Activated gamma-delta T cell (primary cell): Measurements from ENCODE around the gene UBE2J2.

Experiments used
- DNase-seq: peaks from one replicate; lab custom pipeline; 2025; lab: John Stamatoyannopoulos, UW

Gene UBE2J2

DNA sequence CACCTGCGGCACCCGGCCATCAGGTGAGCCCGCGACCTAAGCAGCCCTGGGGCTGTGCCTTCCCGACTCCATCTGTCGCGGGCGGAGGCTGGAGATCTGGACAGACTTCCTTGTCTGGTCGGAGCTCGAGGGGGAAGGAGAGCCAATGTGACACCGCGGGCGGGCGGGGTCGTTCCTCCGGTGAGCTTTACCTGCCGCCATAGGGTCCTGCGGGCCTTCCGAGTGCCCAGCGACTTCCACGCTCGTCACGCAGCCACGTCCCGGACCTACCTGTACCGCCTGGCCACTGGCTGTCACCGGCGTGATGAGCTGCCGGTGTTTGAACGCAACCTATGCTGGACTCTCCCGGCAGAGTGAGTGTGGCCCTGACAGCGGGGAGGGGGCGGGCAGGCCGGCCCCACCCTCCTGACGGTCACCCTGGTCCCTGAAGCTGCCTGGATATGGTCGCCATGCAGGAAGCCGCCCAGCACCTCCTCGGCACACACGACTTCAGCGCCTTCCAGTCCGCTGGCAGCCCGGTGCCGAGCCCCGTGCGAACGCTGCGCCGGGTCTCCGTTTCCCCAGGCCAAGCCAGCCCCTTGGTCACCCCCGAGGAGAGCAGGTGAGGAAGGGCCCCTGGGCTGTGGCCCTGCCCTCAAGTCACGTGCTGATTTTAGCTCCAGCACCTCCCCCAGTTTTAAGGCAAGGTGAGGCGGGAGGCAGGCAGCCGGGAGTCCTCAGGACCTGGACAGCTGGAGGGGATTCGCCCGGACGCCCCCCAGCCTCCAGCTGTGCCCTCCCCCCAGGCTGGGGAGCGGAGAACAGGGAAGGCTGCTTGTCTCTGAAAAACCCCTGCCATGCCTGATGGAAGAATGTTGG lies 35.8 kb upstream of the UBE2J2 start:
- no peak for DNase-seq

DNA sequence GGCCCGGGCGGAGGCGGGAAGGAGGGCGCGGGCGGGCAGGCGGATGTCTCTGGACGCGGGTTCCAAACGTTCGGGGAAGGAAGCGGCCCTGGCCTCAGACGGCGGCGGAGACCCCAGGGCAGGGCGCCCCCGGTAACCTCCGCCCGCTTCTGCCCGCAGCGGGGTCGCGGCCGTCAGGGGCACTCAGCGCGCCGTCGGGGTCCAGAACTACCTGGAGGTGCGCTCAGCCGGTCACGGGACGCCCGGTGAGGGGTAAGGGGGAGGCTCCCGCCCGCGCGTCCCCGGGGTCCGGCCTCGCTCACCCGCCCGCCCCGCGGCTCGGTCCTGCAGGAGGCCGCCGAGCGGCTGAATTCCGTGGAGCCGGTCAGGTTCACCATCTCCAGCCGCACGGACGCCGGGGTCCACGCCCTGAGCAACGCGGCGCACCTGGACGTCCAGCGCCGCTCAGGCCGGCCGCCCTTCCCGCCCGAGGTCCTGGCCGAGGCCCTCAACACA lies 35.1 kb upstream of the UBE2J2 start:
- DNase-seq = no peak

- peak; percentile 88 for DNase-seq
Measured at GRCh38 chr1:1307923-1308755, 34.5 kb upstream of the UBE2J2 start, which contains the start of the genes ACAP3 and PUSL1. Gene ACAP3, minus strand, starts transcription at chr1:1307930. Its CDS starts 115 bp downstream, at chr1:1307815. Gene PUSL1, plus strand, starts transcription at chr1:1308597. Its CDS starts 47 bp downstream, at chr1:1308644.

DNA sequence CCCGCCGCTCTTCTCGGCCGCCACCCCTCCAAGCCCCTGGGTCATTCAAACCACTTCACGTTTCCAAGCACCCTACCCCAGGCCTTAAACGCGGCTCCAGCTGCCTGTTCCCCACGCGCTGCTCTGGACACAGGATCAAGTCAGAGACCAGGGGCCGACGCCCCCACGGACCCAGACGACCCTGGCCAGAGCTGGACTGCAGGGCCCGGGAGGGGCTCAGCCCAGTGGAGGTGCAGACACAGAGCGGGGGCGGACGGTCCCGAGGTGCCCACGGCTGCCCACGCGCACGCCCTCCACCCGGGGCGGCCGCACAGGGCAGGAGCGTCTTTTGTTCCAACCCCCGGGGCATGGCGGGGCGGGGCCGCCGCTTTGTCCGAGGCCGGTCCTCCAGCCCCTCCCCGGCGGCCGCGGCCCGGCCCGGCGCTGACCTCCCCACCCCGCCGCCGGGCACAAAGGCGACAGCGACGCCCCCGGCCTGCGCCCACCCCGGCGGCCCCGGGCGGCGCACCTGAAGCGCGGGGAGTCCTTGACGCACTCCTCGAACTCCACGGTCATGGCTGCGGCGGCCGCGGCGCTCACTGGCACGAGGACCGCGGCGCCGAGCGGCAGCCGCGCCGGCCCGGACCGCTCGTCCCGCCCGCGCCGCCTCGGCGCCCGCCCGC lies 33.7 kb upstream of the UBE2J2 start:
- DNase-seq = no peak

DNA sequence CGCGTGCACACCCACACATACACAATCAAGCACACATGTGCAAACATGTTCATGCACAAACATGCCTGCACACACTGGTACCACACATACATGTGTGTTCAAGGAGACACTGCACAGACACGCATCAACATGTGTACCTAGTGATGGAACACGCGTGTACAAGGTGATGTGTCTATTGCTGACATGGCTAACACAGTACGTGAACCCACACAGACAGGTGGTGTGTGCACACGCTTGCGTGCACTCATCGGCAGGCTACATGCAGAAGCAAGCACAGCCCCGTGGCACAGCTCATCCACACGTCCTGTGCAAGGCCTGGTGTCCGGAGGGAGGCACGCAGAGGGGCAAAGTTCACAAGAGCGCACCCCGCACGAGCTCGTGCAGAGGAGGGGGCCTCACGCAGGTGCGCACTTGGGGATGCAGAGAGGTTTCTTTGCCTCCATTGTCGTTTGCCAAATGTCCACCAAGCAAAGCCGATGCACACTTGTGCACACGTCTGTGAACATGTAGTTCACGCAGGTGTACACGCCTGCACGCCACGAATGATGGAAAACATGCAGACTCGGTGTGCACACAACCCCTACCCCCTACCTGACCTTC lies 33.1 kb upstream of the UBE2J2 start:
- no peak for DNase-seq

DNA sequence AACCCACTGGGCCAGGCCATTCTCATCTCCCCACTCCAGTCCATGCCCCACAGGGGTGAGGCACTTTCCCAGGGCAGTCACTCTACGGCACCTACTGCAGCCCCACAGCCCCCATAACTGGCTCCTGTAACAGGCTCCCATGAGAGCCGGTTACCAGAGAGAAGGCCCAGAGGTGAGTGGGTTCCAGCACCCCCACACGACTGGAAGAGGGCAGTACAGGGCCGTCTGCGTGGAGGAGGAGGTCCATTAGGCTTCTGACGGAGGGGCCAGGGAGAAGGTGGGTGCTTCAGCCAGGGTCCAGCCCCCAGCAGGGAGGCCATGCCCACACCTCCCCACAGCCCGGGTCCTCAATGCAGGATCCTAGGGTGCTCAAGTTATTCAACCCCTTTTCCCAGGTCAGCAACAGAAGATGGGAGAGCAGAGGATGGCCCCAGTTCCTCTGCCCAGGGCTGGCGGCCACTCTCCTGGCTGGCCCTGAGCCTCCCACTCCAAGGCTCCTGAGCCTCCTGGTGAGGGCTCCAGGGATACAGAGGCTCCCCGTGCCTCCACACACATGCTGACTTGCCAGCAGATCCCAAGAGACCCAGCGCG lies 32.5 kb upstream of the UBE2J2 start:
- DNase-seq = no peak

DNA sequence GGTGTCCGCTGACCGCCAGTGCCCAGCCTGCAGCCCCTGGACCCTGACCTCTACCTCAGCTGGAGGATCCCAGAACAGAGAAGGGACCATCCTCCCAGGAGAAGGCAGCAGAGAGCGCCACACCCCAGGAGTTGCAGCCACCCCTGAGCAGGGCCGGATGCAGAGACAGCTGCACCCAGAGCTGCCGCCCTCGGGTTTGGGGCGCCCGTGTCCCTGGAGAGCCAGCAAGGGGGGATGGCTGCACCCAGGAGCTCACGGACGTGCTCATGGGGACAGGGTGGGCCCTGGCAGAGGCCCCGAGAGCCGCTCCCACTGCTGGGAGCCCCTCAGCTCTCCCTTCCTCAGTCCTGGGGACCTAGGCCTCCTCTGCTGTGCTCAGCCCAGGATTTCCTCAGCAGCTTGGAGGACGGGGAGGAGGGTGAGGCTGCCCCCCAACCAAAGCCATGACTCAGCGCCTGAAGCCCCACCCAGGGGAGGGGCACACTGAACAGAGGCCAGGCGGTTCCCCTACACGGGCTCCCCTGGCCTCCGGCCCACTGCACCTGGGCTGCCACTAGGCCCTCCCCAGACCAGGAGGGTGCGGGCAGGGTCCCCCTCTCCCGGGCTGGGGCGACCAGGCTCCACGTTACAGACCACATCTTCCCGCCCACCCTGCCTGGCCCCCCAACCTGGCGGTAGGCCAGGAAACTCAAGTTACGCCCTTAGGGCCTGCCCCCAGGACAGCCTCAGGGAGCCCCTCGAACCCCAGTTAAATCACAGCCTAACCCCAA lies 31.8 kb upstream of the UBE2J2 start:
- DNase-seq = peak; percentile 31

- DNase-seq = no peak
Measured at GRCh38 chr1:1304331-1305299, 31.0 kb upstream of the UBE2J2 start.

DNA sequence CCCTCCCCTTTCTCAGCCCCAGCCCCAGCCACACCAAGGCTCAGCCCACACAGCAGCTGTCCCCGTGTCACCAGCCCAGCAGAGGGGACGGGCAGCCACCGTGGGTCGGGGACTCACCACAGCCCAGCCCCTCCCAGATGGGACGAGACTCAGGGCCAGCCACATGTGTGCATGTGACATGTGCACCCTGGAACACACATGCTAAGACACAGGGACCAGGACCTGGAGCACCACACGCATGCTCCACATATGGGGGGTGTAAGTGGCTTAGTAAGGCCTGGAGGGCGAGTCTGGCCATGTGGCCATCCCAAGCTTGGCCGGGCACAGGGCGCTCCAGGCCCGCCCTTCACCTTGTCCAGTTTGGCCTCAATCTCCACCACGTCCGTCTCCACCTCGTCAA lies 30.1 kb upstream of the UBE2J2 start:
- DNase-seq = no peak

GRCh38 chr1:1302951-1303509 lies 29.4 kb upstream of the UBE2J2 start:
- no peak for DNase-seq

- DNase-seq = no peak
Measured at GRCh38 chr1:1302006-1302430, 28.4 kb upstream of the UBE2J2 start.

GRCh38 chr1:1300352-1300739 lies 26.7 kb upstream of the UBE2J2 start:
- no peak for DNase-seq

GRCh38 chr1:1299686-1300351 lies 26.2 kb upstream of the UBE2J2 start:
- no peak for DNase-seq

- DNase-seq = no peak
Measured at GRCh38 chr1:1298861-1299685, 25.4 kb upstream of the UBE2J2 start.

DNA sequence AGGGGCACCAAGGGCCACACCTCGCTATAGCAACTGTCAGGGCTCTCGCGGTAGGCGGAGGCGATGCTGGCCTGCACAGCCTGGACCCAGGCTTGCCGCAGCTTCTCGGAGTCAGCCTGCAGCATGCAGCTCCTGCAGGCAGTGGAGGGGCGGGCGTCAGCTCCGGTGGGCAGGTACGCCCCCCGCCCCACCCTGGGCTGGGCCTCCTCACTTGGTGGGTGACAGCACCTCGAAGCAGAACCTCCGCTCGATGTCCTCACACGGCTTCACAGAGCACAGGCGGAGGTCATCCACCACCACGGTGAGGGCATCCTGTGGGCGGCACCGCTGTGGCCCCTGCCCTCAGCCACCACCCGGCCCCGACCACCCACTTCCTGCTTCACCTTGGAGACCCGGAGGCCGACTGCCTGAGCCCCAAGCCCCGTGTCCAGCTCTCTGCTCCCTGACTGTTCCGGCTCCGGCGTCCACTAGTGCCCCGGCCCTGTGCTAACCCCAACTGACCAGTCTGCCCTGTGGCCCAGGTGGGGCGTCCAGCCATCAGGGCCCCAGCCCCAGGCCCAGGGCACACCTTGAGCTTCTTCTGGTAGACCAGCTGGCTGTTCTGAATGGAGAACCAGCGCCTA lies 24.3 kb upstream of the UBE2J2 start:
- no peak for DNase-seq

- no peak for DNase-seq
Measured at GRCh38 chr1:1296070-1297061, 22.7 kb upstream of the UBE2J2 start.
